Fibroblast of skin of back (primary cell): ENCODE measurements around the gene RBP7.

Experiments used
- DNase-seq: peaks from one replicate; pipeline ENCODE4 v3.0.0-alpha.2; 2013

Gene RBP7

GRCh38 chr1:10031461-10031860, 34.4 kb downstream of the RBP7 start:
- peak; percentile 91 for DNase-seq

GRCh38 chr1:10032590-10033358, 35.7 kb downstream of the RBP7 start, which contains the start of gene UBE4B:
Gene UBE4B, plus strand, starts transcription at chr1:10032958. Its CDS starts 713 bp downstream, at chr1:10033671.
- DNase-seq = peak; percentile 97

- DNase-seq = peak; percentile 32
These were observed 36.4 kb downstream of the RBP7 start for GRCh38 chr1:10033359-10033845.

- no peak for DNase-seq
These were observed 45.7 kb downstream of the RBP7 start for GRCh38 chr1:10042746-10043145.

- no peak for DNase-seq
These were observed 48.7 kb downstream of the RBP7 start for GRCh38 chr1:10045480-10046355.

- DNase-seq = no peak
These were observed 49.5 kb downstream of the RBP7 start for GRCh38 chr1:10046356-10047085.

GRCh38 chr1:10048601-10049000, 51.6 kb downstream of the RBP7 start:
- DNase-seq = no peak

GRCh38 chr1:10050611-10051010, 53.6 kb downstream of the RBP7 start:
- no peak for DNase-seq

- DNase-seq = no peak
These were observed 54.6 kb downstream of the RBP7 start for GRCh38 chr1:10051656-10052055.

- no peak for DNase-seq
These were observed 55.3 kb downstream of the RBP7 start for GRCh38 chr1:10052347-10052746.

- no peak for DNase-seq
These were observed 57.4 kb downstream of the RBP7 start for GRCh38 chr1:10054465-10054864.

GRCh38 chr1:10056599-10056987, 59.6 kb downstream of the RBP7 start:
- DNase-seq = no peak

- DNase-seq = peak; percentile 55
These were observed 60.3 kb downstream of the RBP7 start for GRCh38 chr1:10057343-10057742.

- DNase-seq = no peak
These were observed 60.8 kb downstream of the RBP7 start for GRCh38 chr1:10057796-10058195.

GRCh38 chr1:10059342-10059718, 62.3 kb downstream of the RBP7 start:
- no peak for DNase-seq

- DNase-seq = no peak
These were observed 63.5 kb downstream of the RBP7 start for GRCh38 chr1:10060311-10061100.

- no peak for DNase-seq
These were observed 64.2 kb downstream of the RBP7 start for GRCh38 chr1:10061276-10061675.

GRCh38 chr1:10063878-10064277, 66.8 kb downstream of the RBP7 start:
- no peak for DNase-seq

GRCh38 chr1:10064416-10065343, 67.7 kb downstream of the RBP7 start:
- no peak for DNase-seq

- no peak for DNase-seq
These were observed 68.3 kb downstream of the RBP7 start for GRCh38 chr1:10065344-10065685.
